ENCODE data around the gene CRYBG1. TPM values are rescaled to one million over a fixed set of nuclear protein-coding genes. Genes with fewer than 3 reads are reported as not detected.

CRYBG1 gene
- total and polyA plus RNA-seq, 3 experiments from 2014 or later: 19.4 to 32.3 (median 32.3) TPM

DNA sequence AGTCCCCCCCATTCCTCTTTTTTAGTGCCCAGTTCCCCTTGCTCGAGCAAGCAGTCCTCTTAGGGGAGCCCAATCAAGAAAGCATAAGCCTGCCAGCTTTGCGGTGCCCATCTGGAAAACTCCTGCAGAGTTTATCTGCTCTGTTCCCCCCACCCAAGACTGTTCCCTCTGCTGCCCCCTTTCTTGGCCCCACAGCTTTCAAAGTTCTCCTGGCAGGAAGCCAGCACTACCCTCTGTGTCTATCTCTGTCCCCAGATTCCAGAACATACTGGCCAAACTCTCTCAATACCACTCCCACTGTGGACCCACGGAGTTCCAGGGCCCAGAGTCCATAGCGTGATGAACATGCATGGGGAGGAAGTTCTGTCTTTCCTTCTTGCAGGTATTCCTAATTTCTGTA, 55.4 kb downstream of the CRYBG1 start:
- ChIA-PET CTCF (no interaction called here), POLR2A (no interaction called here)
- Mint-ChIP-seq H3K4me3 (no peak overlapping the region), H3K36me3 (no peaks in the 10 kb centered on the region), H3K27ac (no peak overlapping the region), H3K27me3 (peaks cover 2 to 20% of the 10 kb centered on the region in 2 donors), H3K4me1 (no peaks in the 10 kb centered on the region), H3K9me3 (no peaks in the 10 kb centered on the region)
- no peaks in the 10 kb centered on the region for H3K4me1 ChIP-seq (ENCODE audit: insufficient read depth, low read length)
- H3K9me3 ChIP-seq (ENCODE audit: low read length): no peaks in the 10 kb centered on the region
- H3K4me3 ChIP-seq (ENCODE audit: low read length): no peak overlapping the region
- no peak overlapping the region for H3K27ac ChIP-seq (ENCODE audit: low read depth, low read length)
- H3K36me3 ChIP-seq (ENCODE audit: insufficient read depth, low read length): no peaks in the 10 kb centered on the region
- DNase-seq: no peak
- no peaks in the 10 kb centered on the region for H3K27me3 ChIP-seq (ENCODE audit: insufficient read depth, low read length, poor library complexity, severe bottlenecking)

GRCh38 chr6:106417572-106418147, 57.1 kb downstream of the CRYBG1 start:
- ChIA-PET POLR2A (no interaction called here), CTCF (interaction anchor here (1.0 kb wide), 1 partner anchor 149 kb away, joined by 3 read pairs; no protein-coding TSS in a partner anchor)

GRCh38 chr6:106419900-106420613, 59.5 kb downstream of the CRYBG1 start:
- Histone ChIP-seq H3K27ac (ENCODE audit: low read depth, low read length) (no peak overlapping the region), H3K4me1 (ENCODE audit: insufficient read depth, low read length) (no peaks in the 10 kb centered on the region), H3K36me3 (ENCODE audit: insufficient read depth, low read length) (no peaks in the 10 kb centered on the region), H3K9me3 (ENCODE audit: low read length) (no peaks in the 10 kb centered on the region), H3K27me3 (ENCODE audit: insufficient read depth, low read length, poor library complexity, severe bottlenecking) (no peaks in the 10 kb centered on the region), H3K4me3 (ENCODE audit: low read length) (no peak overlapping the region)
- ChIA-PET POLR2A (no interaction called here), CTCF (interaction anchor here (0.9 kb wide), 1 partner anchor 17 kb away, joined by 3 read pairs; no protein-coding TSS in a partner anchor)
- no peak overlapping the region for H3K4me3 Mint-ChIP-seq
- no peaks in the 10 kb centered on the region for H3K36me3 Mint-ChIP-seq
- no peak overlapping the region for H3K27ac Mint-ChIP-seq
- H3K9me3 Mint-ChIP-seq: no peaks in the 10 kb centered on the region
- no peaks in the 10 kb centered on the region for H3K4me1 Mint-ChIP-seq
- DNase-seq: no peak
- peaks cover 2 to 22% of the 10 kb centered on the region in 2 donors for H3K27me3 Mint-ChIP-seq

More at GRCh38 chr6:106417572-106418147, 57.1 kb downstream of the CRYBG1 start:
- H3K27ac ChIP-seq (ENCODE audit: low read depth, low read length): no peak overlapping the region
- H3K36me3 ChIP-seq (ENCODE audit: insufficient read depth, low read length): no peaks in the 10 kb centered on the region
- H3K4me3 ChIP-seq (ENCODE audit: low read length): no peak overlapping the region
- H3K4me1 ChIP-seq (ENCODE audit: insufficient read depth, low read length): no peaks in the 10 kb centered on the region
- no peaks in the 10 kb centered on the region for H3K4me1 Mint-ChIP-seq
- no peaks in the 10 kb centered on the region for H3K27me3 ChIP-seq (ENCODE audit: insufficient read depth, low read length, poor library complexity, severe bottlenecking)
- H3K9me3 ChIP-seq (ENCODE audit: low read length): no peaks in the 10 kb centered on the region
- H3K4me3 Mint-ChIP-seq: no peak overlapping the region
- H3K27me3 Mint-ChIP-seq: peaks cover 2 to 22% of the 10 kb centered on the region in 2 donors
- H3K36me3 Mint-ChIP-seq: no peaks in the 10 kb centered on the region
- DNase-seq: no peak
- no peak overlapping the region for H3K27ac Mint-ChIP-seq
- no peaks in the 10 kb centered on the region for H3K9me3 Mint-ChIP-seq

- H3K4me1 ChIP-seq (ENCODE audit: insufficient read depth, low read length): no peaks in the 10 kb centered on the region
- H3K27me3 ChIP-seq (ENCODE audit: insufficient read depth, low read length, poor library complexity, severe bottlenecking): no peaks in the 10 kb centered on the region
- H3K27ac ChIP-seq (ENCODE audit: low read depth, low read length): no peak overlapping the region
- no peaks in the 10 kb centered on the region for H3K4me1 Mint-ChIP-seq
- H3K4me3 ChIP-seq (ENCODE audit: low read length): no peak overlapping the region
- H3K27me3 Mint-ChIP-seq: peaks cover 2 to 21% of the 10 kb centered on the region in 2 donors
- H3K4me3 Mint-ChIP-seq: no peak overlapping the region
- no peak for DNase-seq
- CTCF ChIA-PET: no interaction called here
- H3K9me3 Mint-ChIP-seq: no peaks in the 10 kb centered on the region
- H3K27ac Mint-ChIP-seq: no peak overlapping the region
- no peaks in the 10 kb centered on the region for H3K36me3 ChIP-seq (ENCODE audit: insufficient read depth, low read length)
- POLR2A ChIA-PET: interaction anchor here (0.6 kb wide), 1 partner anchor 169 kb away, joined by 10 read pairs; no protein-coding TSS in a partner anchor
- no peaks in the 10 kb centered on the region for H3K9me3 ChIP-seq (ENCODE audit: low read length)
- H3K36me3 Mint-ChIP-seq: no peaks in the 10 kb centered on the region
Measured at GRCh38 chr6:106421496-106421895, 61.0 kb downstream of the CRYBG1 start.

DNA sequence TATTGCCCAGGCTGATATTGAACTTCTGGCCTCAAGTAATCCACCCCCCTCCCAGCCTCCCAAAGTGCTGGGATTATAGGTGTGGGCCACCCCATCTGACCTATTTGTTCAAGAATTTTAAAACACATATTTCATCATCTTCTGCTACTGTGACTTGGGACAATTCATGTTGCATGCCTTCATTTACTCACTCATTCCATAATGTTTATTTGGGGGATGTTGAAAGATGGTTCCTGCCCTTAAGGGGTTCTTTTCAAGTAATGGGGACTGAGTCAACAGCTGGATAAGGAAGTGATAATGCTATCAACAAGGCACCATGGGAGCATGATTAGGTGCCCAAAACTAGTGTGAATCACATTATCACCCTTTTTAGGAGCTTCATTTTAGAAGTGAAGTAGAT, 62.0 kb downstream of the CRYBG1 start:
- Mint-ChIP-seq H3K9me3 (no peaks in the 10 kb centered on the region), H3K4me3 (no peak overlapping the region), H3K27ac (no peak overlapping the region), H3K4me1 (no peaks in the 10 kb centered on the region), H3K27me3 (peaks cover 2 to 14% of the 10 kb centered on the region in 2 donors), H3K36me3 (no peaks in the 10 kb centered on the region)
- no peaks in the 10 kb centered on the region for H3K9me3 ChIP-seq (ENCODE audit: low read length)
- H3K27ac ChIP-seq (ENCODE audit: low read depth, low read length): no peak overlapping the region
- DNase-seq: no peak
- POLR2A ChIA-PET: no interaction called here
- no peaks in the 10 kb centered on the region for H3K27me3 ChIP-seq (ENCODE audit: insufficient read depth, low read length, poor library complexity, severe bottlenecking)
- no peaks in the 10 kb centered on the region for H3K4me1 ChIP-seq (ENCODE audit: insufficient read depth, low read length)
- CTCF ChIA-PET: no interaction called here
- H3K4me3 ChIP-seq (ENCODE audit: low read length): no peak overlapping the region
- no peaks in the 10 kb centered on the region for H3K36me3 ChIP-seq (ENCODE audit: insufficient read depth, low read length)

DNA sequence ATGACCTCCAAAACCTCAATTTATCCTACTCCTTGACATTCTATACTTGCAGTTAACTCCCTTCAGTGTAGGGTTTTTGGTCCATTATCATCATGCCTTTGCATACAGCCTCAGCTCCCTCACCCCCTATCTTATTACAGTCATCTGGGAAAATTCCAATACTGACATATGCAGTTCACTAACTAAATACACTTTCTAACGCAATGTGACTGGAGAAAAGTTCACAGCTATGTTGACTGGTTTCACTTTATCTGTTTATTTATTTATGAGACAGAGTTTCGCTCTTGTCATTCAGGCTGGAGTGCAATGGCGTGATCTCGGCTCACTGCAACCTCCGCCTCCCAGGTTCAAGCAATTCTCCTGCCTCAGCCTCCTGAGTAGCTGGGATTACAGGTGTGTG, 64.9 kb downstream of the CRYBG1 start:
- Histone ChIP-seq H3K27me3 (ENCODE audit: insufficient read depth, low read length, poor library complexity, severe bottlenecking) (no peaks in the 10 kb centered on the region), H3K27ac (ENCODE audit: low read depth, low read length) (no peak overlapping the region), H3K9me3 (ENCODE audit: low read length) (no peaks in the 10 kb centered on the region), H3K4me1 (ENCODE audit: insufficient read depth, low read length) (no peaks in the 10 kb centered on the region), H3K4me3 (ENCODE audit: low read length) (no peak overlapping the region), H3K36me3 (ENCODE audit: insufficient read depth, low read length) (no peaks in the 10 kb centered on the region)
- CTCF ChIA-PET: interaction anchor here (1.4 kb wide), 1 partner anchor 129 kb away, joined by 3 read pairs; no protein-coding TSS in a partner anchor
- H3K9me3 Mint-ChIP-seq: no peaks in the 10 kb centered on the region
- no peak for DNase-seq
- no peak overlapping the region for H3K27ac Mint-ChIP-seq
- POLR2A ChIA-PET: no interaction called here
- no peaks in the 10 kb centered on the region for H3K36me3 Mint-ChIP-seq
- peaks cover 0 to 4% of the 10 kb centered on the region in 2 donors for H3K27me3 Mint-ChIP-seq
- H3K4me3 Mint-ChIP-seq: no peak overlapping the region
- no peaks in the 10 kb centered on the region for H3K4me1 Mint-ChIP-seq

DNA sequence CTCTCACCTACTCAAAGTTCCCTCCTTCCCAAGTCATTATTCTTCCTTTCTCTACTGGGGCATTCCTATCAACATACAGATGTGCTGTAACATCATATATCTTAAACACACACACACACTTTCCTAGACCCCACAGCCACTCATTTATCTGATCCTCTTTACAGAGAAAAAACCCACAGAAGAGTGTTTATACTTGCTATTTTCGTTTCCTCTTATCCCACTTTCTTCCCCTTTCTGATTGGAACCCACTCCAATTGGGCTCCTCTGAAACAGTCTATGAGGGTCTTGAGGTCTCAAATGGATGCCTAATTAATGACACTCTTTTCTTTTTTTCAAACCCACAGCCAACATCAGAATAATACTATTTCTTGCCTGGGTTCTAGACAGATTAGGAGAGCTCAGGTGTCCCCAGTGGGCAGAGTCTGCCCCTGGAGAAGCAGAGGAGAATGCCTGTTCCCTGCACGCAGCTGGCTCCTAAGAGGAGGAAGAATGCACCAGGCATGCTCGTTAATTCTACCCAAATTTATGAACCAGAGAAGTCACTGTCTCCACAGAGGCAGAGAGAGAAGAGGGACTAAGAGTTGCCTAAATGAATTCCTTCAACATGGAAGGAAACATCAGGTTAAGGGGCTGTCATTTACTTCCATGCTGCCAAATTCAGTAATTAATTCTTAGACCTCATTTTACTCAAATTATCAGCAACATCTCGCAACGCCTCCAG, 65.9 kb downstream of the CRYBG1 start:
- Histone ChIP-seq H3K36me3 (ENCODE audit: insufficient read depth, low read length) (no peaks in the 10 kb centered on the region), H3K4me1 (ENCODE audit: insufficient read depth, low read length) (no peaks in the 10 kb centered on the region), H3K27ac (ENCODE audit: low read depth, low read length) (no peak overlapping the region), H3K27me3 (ENCODE audit: insufficient read depth, low read length, poor library complexity, severe bottlenecking) (no peaks in the 10 kb centered on the region), H3K9me3 (ENCODE audit: low read length) (no peaks in the 10 kb centered on the region), H3K4me3 (ENCODE audit: low read length) (no peak overlapping the region)
- no peak overlapping the region for H3K27ac Mint-ChIP-seq
- no peaks in the 10 kb centered on the region for H3K4me1 Mint-ChIP-seq
- no peak for DNase-seq
- ChIA-PET POLR2A (no interaction called here), CTCF (no interaction called here)
- no peak overlapping the region for H3K4me3 Mint-ChIP-seq
- H3K27me3 Mint-ChIP-seq: no peaks in the 10 kb centered on the region
- H3K9me3 Mint-ChIP-seq: no peaks in the 10 kb centered on the region
- no peaks in the 10 kb centered on the region for H3K36me3 Mint-ChIP-seq

DNA sequence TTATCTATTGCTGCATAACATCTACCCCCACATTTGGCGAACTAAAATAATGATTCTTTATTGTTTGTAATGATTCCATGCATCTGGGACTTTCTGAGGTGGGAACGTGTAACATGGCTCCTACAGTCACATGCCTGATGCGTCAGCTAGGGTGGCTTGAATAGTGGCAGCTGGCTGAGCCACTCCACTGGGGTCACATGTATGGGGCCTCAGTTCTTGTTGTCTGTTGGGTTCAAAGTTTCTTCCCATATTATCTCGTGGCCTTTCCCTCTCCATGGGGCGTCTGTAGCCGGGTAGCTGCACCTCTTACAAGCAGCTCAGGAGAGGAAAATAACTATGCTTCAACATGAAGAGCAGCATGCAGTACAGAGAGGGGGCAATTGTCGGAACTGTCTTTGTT, 69.9 kb downstream of the CRYBG1 start:
- Histone ChIP-seq H3K9me3 (ENCODE audit: low read length) (no peaks in the 10 kb centered on the region), H3K27ac (ENCODE audit: low read depth, low read length) (no peak overlapping the region), H3K27me3 (ENCODE audit: insufficient read depth, low read length, poor library complexity, severe bottlenecking) (no peaks in the 10 kb centered on the region), H3K36me3 (ENCODE audit: insufficient read depth, low read length) (no peaks in the 10 kb centered on the region), H3K4me3 (ENCODE audit: low read length) (no peak overlapping the region), H3K4me1 (ENCODE audit: insufficient read depth, low read length) (no peaks in the 10 kb centered on the region)
- H3K4me1 Mint-ChIP-seq: no peaks in the 10 kb centered on the region
- no peak for DNase-seq
- no peaks in the 10 kb centered on the region for H3K36me3 Mint-ChIP-seq
- peaks cover 0 to 3% of the 10 kb centered on the region in 2 donors for H3K27me3 Mint-ChIP-seq
- no peaks in the 10 kb centered on the region for H3K9me3 Mint-ChIP-seq
- ChIA-PET POLR2A (no interaction called here), CTCF (no interaction called here)
- H3K4me3 Mint-ChIP-seq: no peak overlapping the region
- no peak overlapping the region for H3K27ac Mint-ChIP-seq
